Upper lobe of left lung (tissue), 6 donors: ENCODE measurements around the gene NDUFA5. TPM values are rescaled to one million over a fixed set of nuclear protein-coding genes. Genes with fewer than 3 reads are reported as not detected.
A peak's percentile ranks its signal among the peaks of the same experiment; 100 is the strongest.

Experiments used
- ATAC-seq, 2 donors: fragments of 200-7000 bp; cut with Tn5 transposase; one replicate each; pipeline ENCODE4 v1.9.1; 2022; ENCODE audit warnings: mild to moderate bottlenecking in 2 of 2, moderate library complexity in 2 of 2; ENCODE audit not compliant: low FRiP score in 2 of 2
- DNase-seq, 2 donors: peaks; one replicate each; pipeline ENCODE4 v3.0.0-alpha.2; 2019 to 2020
- H3K27ac ChIP-seq, 4 donors: fragments of 200-600 bp; sonication (generic); one replicate each; pipeline ENCODE4 v1.5.1; 2016 to 2019
- H3K27me3 ChIP-seq, 4 donors: fragments of 200-600 bp; sonication (generic); one replicate each; pipeline ENCODE4 v1.5.1; 2017 to 2019
- H3K36me3 ChIP-seq, 4 donors: fragments of 200-600 bp; sonication (generic); one replicate each; pipeline ENCODE4 v1.5.1; 2016 to 2019
- H3K4me1 ChIP-seq, 4 donors: fragments of 200-600 bp; sonication (generic); one replicate each; pipeline ENCODE4 v1.5.1; 2018 to 2019
- H3K4me3 ChIP-seq, 4 donors: fragments of 200-600 bp; sonication (generic); one replicate each; pipeline ENCODE4 v1.5.1; 2017 to 2019; ENCODE audit warnings: mild to moderate bottlenecking in 2 of 4, moderate library complexity in 1 of 4
- H3K9me3 ChIP-seq, 4 donors: fragments of 200-600 bp; sonication (generic); one replicate each; pipeline ENCODE4 v1.5.1; 2018 to 2019
- EP300 ChIP-seq, 4 donors: sonication (generic); formaldehyde crosslinking; IDR thresholded peaks; one replicate each; pipeline ENCODE4 v1.5.1; 2017; ENCODE audit warnings: antibody characterized with exemption in 4 of 4, control low read depth in 2 of 4
- POLR2A ChIP-seq, 4 donors: fragments of 450-650 bp; IDR thresholded peaks; one replicate each; pipeline ENCODE4 v1.5.1; 2016 to 2017; ENCODE audit warnings: antibody characterized with exemption in 4 of 4, mild to moderate bottlenecking in 2 of 4
- POLR2AphosphoS5 ChIP-seq, 2 donors: sonication (generic); formaldehyde crosslinking; IDR thresholded peaks; one replicate each; pipeline ENCODE4 v1.5.1; 2017; ENCODE audit warnings: antibody characterized with exemption in 2 of 2
- WGBS, 2 donors: methylation state at CpG; one replicate each; pipeline ENCODE4 v1.1.5; 2017 to 2018; 5-methylcytosine and 5-hydroxymethylcytosine counted together
- total RNA-seq, 6 donors: library from RNA; depleted of rRNA in 4 of 6; stranded (reverse); fragments of >200 nt in 4 of 6; gene quantifications; one replicate each; pipeline versions ENCODE4 v1.1.0 to v1.2.1, GENCODE V29; 2016 to 2021
- TF ChIP-seq, protein P1 (sequence below), 6 experiments: fragments of 450-650 bp in 4 of 6; fragments of 200-600 bp in 2 of 6; sonication (generic) in 2 of 6; IDR thresholded peaks; one replicate each; pipeline ENCODE4 v1.5.1; 2016 to 2019; ENCODE audit warnings: antibody characterized with exemption in 6 of 6
- donor health status: DM: no; HTN: no; CAD: no; lungs with moderate emphysema.
- donor health status: DM: no; HTN: yes; CAD: no; lungs with severe emphysema.

NDUFA5 gene
- total RNA-seq, 6 donors from 2014 or later, result 11.5 to 65.8 (median 43.0) TPM

DNA sequence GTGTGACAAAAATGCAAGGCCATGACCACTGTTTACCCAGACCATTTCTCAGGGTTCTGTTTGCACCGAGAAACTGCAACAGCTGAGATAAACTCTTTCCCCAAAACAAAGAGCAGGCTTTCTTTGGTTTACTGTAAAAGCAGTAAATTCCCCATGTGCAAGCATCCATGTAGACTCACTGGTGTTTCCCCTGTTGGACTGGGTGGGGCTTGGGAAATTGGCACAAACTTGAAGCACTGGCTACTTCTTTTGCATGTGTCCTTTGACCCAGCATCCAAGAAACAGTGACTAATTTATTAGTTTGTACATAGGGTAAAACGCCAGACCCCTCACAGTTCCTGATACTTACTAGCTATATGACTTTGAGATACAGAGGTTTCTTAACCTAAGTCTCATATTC lies 35.6 kb downstream of the NDUFA5 start:
- Histone ChIP-seq H3K27me3 (no peaks in the 10 kb centered on the region), H3K4me1 (no peaks in the 10 kb centered on the region), H3K27ac (no peak overlapping the region), H3K36me3 (no peaks in the 10 kb centered on the region), H3K9me3 (no peaks in the 10 kb centered on the region), H3K4me3 (no peak overlapping the region)
- 67 to 81% methylated on average over 2 of the region's 2 CpGs for WGBS, 2 donors
- ATAC-seq (no peak), DNase-seq (no peak)
- TF ChIP-seq POLR2A (IDR thresholded peaks at IDR 0.05) (no peak), POLR2AphosphoS5 (IDR thresholded peaks at IDR 0.05) (no peak), EP300 (IDR thresholded peaks at IDR 0.05) (no peak)
- TF ChIP-seq, protein P1, sequence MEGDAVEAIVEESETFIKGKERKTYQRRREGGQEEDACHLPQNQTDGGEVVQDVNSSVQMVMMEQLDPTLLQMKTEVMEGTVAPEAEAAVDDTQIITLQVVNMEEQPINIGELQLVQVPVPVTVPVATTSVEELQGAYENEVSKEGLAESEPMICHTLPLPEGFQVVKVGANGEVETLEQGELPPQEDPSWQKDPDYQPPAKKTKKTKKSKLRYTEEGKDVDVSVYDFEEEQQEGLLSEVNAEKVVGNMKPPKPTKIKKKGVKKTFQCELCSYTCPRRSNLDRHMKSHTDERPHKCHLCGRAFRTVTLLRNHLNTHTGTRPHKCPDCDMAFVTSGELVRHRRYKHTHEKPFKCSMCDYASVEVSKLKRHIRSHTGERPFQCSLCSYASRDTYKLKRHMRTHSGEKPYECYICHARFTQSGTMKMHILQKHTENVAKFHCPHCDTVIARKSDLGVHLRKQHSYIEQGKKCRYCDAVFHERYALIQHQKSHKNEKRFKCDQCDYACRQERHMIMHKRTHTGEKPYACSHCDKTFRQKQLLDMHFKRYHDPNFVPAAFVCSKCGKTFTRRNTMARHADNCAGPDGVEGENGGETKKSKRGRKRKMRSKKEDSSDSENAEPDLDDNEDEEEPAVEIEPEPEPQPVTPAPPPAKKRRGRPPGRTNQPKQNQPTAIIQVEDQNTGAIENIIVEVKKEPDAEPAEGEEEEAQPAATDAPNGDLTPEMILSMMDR (IDR thresholded peaks at IDR 0.05), result no peak

DNA sequence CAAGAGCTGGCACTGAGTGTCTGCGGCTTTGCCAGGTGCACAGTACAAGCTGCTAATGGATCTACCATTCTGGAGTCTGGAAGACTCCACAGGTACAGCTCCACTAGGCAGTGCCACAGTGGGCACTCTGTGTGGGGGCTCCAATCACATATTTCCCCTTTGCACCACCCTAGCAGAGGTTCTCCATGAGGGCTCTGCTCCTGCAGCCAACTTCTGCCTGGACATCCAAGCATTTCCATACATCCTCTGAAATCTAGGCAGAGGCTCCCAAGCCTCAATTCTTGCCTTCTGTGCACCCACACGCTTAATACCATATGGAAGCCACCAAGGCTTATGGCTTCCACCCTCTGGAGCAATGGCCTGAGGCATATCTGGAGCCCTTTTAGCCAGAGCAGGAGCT lies 52.4 kb downstream of the NDUFA5 start:
- no peak overlapping the region for H3K27ac ChIP-seq
- TF ChIP-seq POLR2A (IDR thresholded peaks at IDR 0.05) (no peak), POLR2AphosphoS5 (IDR thresholded peaks at IDR 0.05) (no peak)
- TF ChIP-seq, protein P1 (IDR thresholded peaks at IDR 0.05), result no peak
- no peak for DNase-seq
- H3K36me3 ChIP-seq, result no peaks in the 10 kb centered on the region
- no peaks in the 10 kb centered on the region for H3K4me1 ChIP-seq
- WGBS, 2 donors, result 64 to 100% methylated on average over 1 to 2 of the region's 2 CpGs
- H3K9me3 ChIP-seq, result no peaks in the 10 kb centered on the region
- peak in 1 of 2 donors; percentile 24 for ATAC-seq
- no peaks in the 10 kb centered on the region for H3K27me3 ChIP-seq
- no peak overlapping the region for H3K4me3 ChIP-seq

DNA sequence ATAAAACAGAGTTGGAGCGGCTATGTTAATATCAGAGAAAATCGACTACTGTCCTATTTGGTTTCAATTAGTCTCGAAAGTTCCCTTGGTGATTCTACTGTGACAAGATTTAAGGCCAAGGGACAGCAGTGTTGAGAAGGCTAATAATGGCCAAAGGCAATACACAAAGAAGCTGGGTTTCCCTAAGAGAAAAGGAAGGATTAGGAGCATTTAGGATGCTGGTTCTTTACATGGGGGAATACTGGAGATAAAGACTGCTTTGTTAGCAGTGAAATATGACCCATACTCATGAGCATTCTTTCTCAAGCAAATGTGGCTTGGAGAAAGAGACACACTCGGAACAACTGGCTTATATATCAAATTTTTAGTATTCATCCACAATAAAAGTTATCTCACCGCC lies 55.4 kb downstream of the NDUFA5 start:
- Histone ChIP-seq H3K4me3 (no peak overlapping the region), H3K9me3 (no peaks in the 10 kb centered on the region), H3K36me3 (no peaks in the 10 kb centered on the region), H3K27ac (no peak overlapping the region), H3K27me3 (no peaks in the 10 kb centered on the region), H3K4me1 (no peaks in the 10 kb centered on the region)
- 89 to 94% methylated on average over 5 of the region's 5 CpGs for WGBS, 2 donors
- no peak for DNase-seq
- TF ChIP-seq, protein P1 (IDR thresholded peaks at IDR 0.05), result no peak
- TF ChIP-seq POLR2AphosphoS5 (IDR thresholded peaks at IDR 0.05) (no peak), EP300 (IDR thresholded peaks at IDR 0.05) (no peak), POLR2A (IDR thresholded peaks at IDR 0.05) (no peak)
- ATAC-seq, result no peak

DNA sequence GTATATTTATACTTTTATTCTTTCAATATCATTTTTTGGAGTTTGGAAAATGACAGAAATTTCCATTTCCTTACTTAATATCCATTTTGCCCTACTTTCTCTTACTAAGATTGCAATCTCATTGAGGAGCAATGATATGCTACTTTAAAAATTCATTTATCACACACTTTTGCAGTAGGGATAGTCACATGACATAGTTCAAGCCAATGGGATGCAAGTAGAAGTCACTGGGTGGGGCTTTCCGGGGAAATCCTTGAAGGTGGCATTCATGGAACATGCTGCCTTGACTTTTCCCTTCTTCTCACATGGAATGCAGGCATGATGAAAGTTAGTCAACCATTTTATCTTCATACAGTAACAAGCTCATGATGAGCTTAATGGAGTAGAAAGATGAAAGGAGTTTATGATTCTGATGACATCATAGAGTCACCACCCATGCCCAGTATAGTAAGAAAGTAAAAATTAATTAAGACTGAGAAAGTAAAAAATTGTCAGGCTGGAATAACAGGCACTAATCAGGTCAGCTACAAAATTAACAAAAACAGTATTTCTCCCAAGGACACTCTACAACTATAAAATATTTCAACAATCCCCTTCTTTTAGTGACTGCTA lies 56.6 kb downstream of the NDUFA5 start:
- Histone ChIP-seq H3K9me3 (no peaks in the 10 kb centered on the region), H3K36me3 (no peaks in the 10 kb centered on the region), H3K4me1 (no peaks in the 10 kb centered on the region), H3K27ac (no peak overlapping the region), H3K27me3 (no peaks in the 10 kb centered on the region), H3K4me3 (no peak overlapping the region)
- ATAC-seq (no peak), DNase-seq (no peak)
- WGBS, 2 donors, result 88% methylated on average over 1 of the region's 1 CpG
- TF ChIP-seq POLR2A (IDR thresholded peaks at IDR 0.05), result no peak
- TF ChIP-seq, protein P1 (IDR thresholded peaks at IDR 0.05), result no peak
- TF ChIP-seq POLR2AphosphoS5 (IDR thresholded peaks at IDR 0.05), result no peak
- TF ChIP-seq EP300 (IDR thresholded peaks at IDR 0.05), result no peak
